ENCODE data around the gene NAE1. TPM values are rescaled to one million over a fixed set of nuclear protein-coding genes. Genes with fewer than 3 reads are reported as not detected.
"Not testable (repeated sequence)": the region's sequence is repeated elsewhere in the genome, so short reads cannot be mapped to it uniquely, and the experiment has no call there.

Gene NAE1
- total RNA-seq, 4 donors from 2014 or later, result 29.7 to 36.4 (median 35.3) TPM

DNA sequence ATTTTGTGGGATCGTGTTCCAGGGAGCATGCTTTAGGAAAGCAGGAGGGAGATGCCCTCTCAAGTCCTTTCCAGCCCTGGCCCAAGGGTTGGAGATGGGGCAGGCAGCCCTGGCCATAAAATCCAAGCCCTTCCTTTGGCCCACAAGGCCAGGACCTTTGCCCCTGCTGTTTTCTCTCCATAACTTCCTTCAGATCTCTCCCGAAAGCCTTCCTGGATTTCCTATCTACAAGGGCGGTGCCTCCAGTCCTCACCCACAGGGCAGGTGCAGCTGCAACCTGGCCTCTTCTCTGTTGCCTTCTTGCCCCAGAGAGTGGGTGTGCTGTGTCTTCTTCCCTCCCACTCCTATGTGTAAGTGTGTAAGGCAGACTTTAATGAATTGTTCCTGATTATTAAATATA, 41.1 kb upstream of the NAE1 start:
- DNase-seq (ENCODE audit: low spot score), result no peak
- ATAC-seq (ENCODE audit: low FRiP score), result no peak

DNA sequence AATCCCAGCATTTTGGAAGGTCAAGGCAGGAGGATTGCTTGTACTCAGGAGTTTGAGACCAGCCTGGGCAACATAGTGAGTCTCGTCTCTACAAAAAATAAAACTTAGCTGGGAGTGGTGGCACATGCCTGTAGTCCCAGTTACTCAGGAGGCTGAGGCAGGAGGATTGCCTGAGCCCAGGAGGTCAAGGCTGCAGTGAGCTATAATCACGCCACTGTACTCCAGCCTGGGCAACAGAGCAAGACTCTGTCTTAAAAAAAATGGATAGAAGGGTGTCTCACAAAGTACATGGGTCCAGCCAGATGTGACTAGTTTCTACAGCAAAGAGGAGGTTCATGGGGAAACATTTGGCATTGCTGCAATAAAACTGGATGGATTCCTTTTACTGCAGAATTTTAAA, 40.6 kb upstream of the NAE1 start:
- DNase-seq (ENCODE audit: low spot score); ATAC-seq (ENCODE audit: low FRiP score): not testable (repeated sequence)

More for the DNA sequence above, 41.1 kb upstream of the NAE1 start:
- TF ChIP-seq, protein P1, sequence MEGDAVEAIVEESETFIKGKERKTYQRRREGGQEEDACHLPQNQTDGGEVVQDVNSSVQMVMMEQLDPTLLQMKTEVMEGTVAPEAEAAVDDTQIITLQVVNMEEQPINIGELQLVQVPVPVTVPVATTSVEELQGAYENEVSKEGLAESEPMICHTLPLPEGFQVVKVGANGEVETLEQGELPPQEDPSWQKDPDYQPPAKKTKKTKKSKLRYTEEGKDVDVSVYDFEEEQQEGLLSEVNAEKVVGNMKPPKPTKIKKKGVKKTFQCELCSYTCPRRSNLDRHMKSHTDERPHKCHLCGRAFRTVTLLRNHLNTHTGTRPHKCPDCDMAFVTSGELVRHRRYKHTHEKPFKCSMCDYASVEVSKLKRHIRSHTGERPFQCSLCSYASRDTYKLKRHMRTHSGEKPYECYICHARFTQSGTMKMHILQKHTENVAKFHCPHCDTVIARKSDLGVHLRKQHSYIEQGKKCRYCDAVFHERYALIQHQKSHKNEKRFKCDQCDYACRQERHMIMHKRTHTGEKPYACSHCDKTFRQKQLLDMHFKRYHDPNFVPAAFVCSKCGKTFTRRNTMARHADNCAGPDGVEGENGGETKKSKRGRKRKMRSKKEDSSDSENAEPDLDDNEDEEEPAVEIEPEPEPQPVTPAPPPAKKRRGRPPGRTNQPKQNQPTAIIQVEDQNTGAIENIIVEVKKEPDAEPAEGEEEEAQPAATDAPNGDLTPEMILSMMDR (IDR thresholded peaks at IDR 0.05), result no peak

DNA sequence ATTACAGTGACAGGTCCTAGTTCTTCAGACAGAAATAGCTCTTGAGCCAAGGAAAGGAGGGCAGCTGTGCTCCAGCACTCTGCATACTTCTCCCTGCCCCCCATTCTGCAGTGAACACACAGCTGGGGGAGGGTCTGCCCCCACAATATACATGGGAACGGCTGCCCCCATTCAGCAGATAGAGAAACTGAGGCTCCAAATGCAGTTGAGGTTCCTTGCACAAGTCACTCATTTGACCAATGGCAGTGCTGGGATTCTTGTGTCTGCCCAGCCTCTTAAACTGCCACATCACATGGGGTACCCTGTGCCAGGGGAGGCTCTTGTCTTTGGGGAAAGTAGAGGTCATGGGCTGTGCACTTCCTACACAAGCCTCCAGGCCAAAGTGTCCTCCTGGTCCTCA, 38.6 kb upstream of the NAE1 start:
- TF ChIP-seq, protein P1 (IDR thresholded peaks at IDR 0.05), result no peak
- no peak for DNase-seq (ENCODE audit: low spot score)
- ATAC-seq (ENCODE audit: low FRiP score), result no peak

DNA sequence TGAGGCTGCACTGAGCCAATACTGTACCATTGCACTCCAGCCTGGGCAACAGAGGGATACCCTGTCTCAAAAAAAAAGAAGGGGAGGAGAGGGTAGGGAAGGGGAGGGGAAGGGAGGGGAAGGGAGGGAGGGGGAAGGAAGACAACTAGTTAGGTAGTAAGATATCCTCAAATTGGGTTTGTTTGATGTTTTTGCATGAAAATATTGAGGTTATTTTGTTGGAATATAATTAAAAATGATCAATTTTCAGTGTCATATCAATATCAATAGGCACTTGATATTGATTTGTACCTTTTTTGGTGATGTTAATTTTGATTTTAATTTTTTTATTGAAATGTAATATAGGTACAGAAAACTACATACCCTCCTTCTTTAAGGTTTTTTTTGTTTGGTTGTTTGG, 32.9 kb upstream of the NAE1 start:
- TF ChIP-seq, protein P1 (IDR thresholded peaks at IDR 0.05), result no peak
- DNase-seq (ENCODE audit: low spot score) (no peak), ATAC-seq (ENCODE audit: low FRiP score) (no peak)

DNA sequence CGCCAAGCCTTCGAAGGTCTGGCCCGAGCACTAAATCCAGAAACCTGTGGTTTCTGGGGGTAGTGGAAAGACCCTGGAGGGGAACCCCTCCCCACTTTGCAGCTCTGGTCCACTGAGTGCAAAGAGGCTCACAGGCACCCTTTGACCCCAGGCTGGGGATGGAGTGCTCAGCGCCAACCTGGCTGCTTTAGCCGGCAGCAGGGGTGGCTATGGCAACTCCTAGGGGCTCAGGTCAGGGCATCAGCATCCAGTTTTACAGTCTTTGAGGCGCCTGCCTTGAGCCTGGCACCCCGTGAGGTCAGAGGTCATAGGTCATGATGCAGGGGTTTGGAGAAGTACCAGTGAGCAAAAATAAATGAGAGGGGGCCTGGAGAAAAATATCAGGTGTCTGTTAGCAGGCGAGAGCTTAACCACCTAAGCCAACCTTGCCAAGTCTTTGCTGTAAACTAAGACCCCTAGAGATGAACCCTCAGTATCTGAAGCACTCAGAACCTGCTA, 31.3 kb upstream of the NAE1 start:
- no peak for ATAC-seq (ENCODE audit: low FRiP score)
- DNase-seq (ENCODE audit: low spot score), result no peak
- TF ChIP-seq, protein P1 (IDR thresholded peaks at IDR 0.05), result no peak

DNA sequence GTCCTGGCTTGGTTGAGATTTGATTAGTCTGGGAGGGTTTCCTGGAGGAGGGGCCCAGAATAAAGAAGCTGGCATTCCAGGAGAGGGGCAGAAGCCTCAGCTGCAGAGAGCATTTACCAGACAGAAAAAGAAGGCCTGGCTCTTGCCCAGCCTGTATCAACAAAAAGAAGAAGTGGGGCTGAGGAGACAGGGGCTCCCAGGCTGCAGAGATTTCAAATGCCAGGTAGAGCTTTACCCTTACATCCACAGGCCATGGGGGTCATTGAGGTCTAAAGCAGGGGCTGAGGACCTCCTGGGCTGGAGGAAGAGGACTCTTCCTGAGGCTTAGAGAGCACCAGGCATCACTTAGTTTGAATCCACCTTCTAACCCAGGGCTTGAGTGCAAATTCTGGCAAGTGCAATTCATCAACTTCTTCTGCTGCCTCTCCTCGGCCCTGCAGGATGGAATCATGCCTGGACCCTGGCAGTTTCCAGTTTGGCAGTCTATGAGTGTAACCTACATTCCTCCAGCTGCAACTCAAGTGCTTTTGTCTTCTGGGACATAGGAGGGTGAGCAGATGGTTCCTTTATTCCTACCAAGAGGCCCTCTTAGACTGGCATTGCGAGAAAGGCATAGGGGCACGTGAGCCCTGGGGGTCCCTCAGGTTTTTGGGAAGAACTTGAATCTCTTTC, 28.8 kb upstream of the NAE1 start:
- DNase-seq (ENCODE audit: low spot score), result no peak
- TF ChIP-seq, protein P1 (IDR thresholded peaks at IDR 0.05), result no peak
- ATAC-seq (ENCODE audit: low FRiP score), result no peak

DNA sequence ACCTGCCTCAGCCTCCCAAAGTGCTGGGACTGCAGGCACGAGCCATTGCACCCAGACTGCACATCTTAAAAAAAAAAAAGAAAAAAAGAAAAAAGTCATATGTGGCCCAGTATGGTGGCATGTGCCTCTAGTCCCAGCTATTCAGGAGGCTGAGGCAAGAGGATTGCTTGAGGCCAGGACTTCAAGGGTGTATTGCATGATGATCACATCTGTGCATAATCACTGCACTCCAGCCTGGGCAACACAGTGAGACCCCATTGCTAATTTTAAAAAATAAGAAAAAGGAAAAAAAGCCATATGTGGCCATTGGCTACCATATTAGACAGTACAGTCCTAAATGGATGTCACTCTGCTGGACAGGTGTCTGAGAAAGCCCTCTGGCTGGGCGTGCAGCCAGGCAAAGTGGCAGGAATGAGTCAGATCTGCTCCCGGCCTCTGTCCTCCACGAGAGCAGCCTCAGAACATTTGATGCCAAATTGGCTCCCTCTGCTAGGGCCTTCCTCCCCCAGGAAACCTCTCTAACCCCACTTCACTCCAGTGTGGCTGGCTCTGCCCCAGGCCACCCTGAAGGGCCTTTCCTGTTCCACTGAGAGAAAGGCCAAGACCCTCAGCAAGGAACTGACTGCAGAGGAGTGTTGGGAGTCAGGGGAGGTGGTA, 28.1 kb upstream of the NAE1 start:
- ATAC-seq (ENCODE audit: low FRiP score) (no peak), DNase-seq (ENCODE audit: low spot score) (no peak)
- TF ChIP-seq, protein P1 (IDR thresholded peaks at IDR 0.05), result no peak

Data from omental fat pad (tissue), 4 donors.